A673 (cell line): ENCODE data around the gene GNLY.

Source experiments
- EZH2 ChIP-seq: fragments of 200-600 bp; sonication (generic); IDR thresholded peaks from 2 replicates; pipeline ENCODE4 v1.6.1; 2017; ENCODE audit warnings: borderline replicate concordance, low read depth, mild to moderate bottlenecking, mixed read lengths, antibody characterized with exemption, low read length; ENCODE audit not compliant: poor library complexity, severe bottlenecking
- TF ChIP-seq, protein P1 (sequence below): fragments of 300-800, 200-600 bp; sonication (generic); conservative IDR thresholded peaks from 2 replicates; pipeline ENCODE4 v1.5.1; 2017; ENCODE audit warnings: low read depth, mild to moderate bottlenecking, antibody characterized with exemption, low read length, moderate library complexity, mixed read lengths

DNA sequence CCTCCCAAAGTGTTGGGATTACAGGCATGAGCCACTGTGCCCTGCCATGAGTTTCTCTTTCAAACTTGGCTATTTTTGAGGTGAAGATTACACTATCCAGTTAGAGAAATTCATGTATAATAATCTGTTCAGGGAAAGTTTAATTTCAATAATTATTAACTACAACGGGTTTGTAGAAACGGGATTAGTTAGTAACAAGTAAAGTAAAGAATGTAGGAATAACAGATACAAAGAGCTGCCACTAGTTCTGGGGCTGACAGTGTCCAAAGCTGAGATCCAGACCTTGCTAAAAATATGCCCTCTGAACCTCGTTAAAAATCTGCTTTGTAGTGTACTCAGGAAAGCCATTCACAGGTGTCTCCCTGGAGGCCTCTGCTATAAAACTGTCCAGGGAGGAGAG lies 43.1 kb upstream of the GNLY start:
- TF ChIP-seq, protein P1, sequence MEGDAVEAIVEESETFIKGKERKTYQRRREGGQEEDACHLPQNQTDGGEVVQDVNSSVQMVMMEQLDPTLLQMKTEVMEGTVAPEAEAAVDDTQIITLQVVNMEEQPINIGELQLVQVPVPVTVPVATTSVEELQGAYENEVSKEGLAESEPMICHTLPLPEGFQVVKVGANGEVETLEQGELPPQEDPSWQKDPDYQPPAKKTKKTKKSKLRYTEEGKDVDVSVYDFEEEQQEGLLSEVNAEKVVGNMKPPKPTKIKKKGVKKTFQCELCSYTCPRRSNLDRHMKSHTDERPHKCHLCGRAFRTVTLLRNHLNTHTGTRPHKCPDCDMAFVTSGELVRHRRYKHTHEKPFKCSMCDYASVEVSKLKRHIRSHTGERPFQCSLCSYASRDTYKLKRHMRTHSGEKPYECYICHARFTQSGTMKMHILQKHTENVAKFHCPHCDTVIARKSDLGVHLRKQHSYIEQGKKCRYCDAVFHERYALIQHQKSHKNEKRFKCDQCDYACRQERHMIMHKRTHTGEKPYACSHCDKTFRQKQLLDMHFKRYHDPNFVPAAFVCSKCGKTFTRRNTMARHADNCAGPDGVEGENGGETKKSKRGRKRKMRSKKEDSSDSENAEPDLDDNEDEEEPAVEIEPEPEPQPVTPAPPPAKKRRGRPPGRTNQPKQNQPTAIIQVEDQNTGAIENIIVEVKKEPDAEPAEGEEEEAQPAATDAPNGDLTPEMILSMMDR, result no peak
- no peak for TF ChIP-seq EZH2
